Stomach (tissue), 4 donors: ENCODE data around the gene IL20.

Source experiments
- POLR2A ChIP-seq, 4 donors: fragments of 450-650 bp; IDR thresholded peaks; one replicate each; pipeline ENCODE4 v1.6.1; 2016; ENCODE audit warnings: antibody characterized with exemption in 4 of 4, control low read depth in 2 of 4, mild to moderate bottlenecking in 1 of 4, moderate library complexity in 1 of 4
- POLR2AphosphoS5 ChIP-seq, 3 donors: sonication (generic); formaldehyde crosslinking; IDR thresholded peaks; one replicate each; pipeline ENCODE4 v1.6.1; 2016; ENCODE audit warnings: antibody characterized with exemption in 3 of 3
- TF ChIP-seq, protein P1 (sequence below), 7 experiments: fragments of 450-650 bp in 4 of 7; fragments of 200-600 bp in 3 of 7; sonication (generic) in 3 of 7; IDR thresholded peaks; one replicate each; pipeline ENCODE4 v1.5.1; 2016 to 2019; ENCODE audit warnings: antibody characterized with exemption in 7 of 7, control low read depth in 2 of 7, mild to moderate bottlenecking in 1 of 7

DNA sequence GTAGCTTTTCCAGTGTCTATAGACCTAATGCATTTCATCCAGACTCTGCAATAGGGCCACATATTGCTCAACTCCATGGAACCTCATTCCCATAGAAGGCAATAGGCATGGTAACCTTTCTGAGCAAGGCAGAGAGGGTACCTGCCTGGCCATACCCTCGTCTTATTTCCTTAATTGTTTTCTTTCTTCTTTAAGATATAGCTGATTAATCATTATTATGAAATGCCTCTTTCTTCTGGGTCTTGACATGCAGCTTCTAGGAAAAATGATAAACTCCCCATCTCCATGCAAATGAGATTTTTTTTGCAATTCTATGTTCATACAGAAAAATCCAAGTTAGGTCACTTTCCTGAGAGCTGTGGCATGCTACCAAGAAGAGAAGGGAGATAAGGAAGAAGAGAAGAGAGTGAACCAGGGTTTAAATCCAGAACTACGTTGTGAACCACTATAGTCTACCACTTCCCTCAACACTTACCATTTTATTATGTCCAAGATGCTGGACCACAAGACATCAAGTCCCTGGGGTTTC, 33.0 kb upstream of the IL20 start:
- TF ChIP-seq, protein P1, sequence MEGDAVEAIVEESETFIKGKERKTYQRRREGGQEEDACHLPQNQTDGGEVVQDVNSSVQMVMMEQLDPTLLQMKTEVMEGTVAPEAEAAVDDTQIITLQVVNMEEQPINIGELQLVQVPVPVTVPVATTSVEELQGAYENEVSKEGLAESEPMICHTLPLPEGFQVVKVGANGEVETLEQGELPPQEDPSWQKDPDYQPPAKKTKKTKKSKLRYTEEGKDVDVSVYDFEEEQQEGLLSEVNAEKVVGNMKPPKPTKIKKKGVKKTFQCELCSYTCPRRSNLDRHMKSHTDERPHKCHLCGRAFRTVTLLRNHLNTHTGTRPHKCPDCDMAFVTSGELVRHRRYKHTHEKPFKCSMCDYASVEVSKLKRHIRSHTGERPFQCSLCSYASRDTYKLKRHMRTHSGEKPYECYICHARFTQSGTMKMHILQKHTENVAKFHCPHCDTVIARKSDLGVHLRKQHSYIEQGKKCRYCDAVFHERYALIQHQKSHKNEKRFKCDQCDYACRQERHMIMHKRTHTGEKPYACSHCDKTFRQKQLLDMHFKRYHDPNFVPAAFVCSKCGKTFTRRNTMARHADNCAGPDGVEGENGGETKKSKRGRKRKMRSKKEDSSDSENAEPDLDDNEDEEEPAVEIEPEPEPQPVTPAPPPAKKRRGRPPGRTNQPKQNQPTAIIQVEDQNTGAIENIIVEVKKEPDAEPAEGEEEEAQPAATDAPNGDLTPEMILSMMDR (IDR thresholded peaks at IDR 0.05), result no peak
- TF ChIP-seq POLR2A (IDR thresholded peaks at IDR 0.05) (no peak), POLR2AphosphoS5 (IDR thresholded peaks at IDR 0.05) (no peak)
